ENCODE measurements around the gene SGCE. TPM values are rescaled to one million over a fixed set of nuclear protein-coding genes. Genes with fewer than 3 reads are reported as not detected.
A peak's percentile ranks its signal among the peaks of the same experiment; 100 is the strongest.

SGCE gene
- total and polyA plus RNA-seq, 4 donors = 9.3 to 70.6 (median 44.2) TPM

- Histone ChIP-seq H3K4me3 (ENCODE audit: low read depth in 1 of 3, low read length in 3 of 3) (no peak overlapping the region), H3K36me3 (ENCODE audit: control insufficient read depth in 4 of 4, insufficient read depth in 3 of 4, low read depth in 1 of 4, low read length in 3 of 4) (no peaks in the 10 kb centered on the region), H3K9ac (ENCODE audit: low read depth in 1 of 2, low read length in 2 of 2) (no peak overlapping the region), H3K27ac (ENCODE audit: low read depth in 1 of 2, low read length in 2 of 2) (no peak overlapping the region), H3K4me1 (ENCODE audit: control insufficient read depth in 4 of 4, insufficient read depth in 4 of 4, low read length in 3 of 4) (peaks cover 0 to 6% (median 3%) of the 10 kb centered on the region in 4 donors), H3K27me3 (ENCODE audit: control insufficient read depth in 4 of 4, insufficient read depth in 4 of 4, low read length in 3 of 4) (peaks cover 0 to 9% (median 0%) of the 10 kb centered on the region in 4 donors), H3K9me3 (ENCODE audit: control insufficient read depth in 4 of 4, low read length in 3 of 4) (no peaks in the 10 kb centered on the region)
- DNase-seq (ENCODE audit: low spot score) = no peak
- TF ChIP-seq MAX (IDR thresholded peaks at IDR 0.05) (no peak), HNF4A (conservative IDR thresholded peaks at IDR 0.05) (peak in 1 of 2 donors; percentile 8)
- WGBS = 40% methylated on average over 4 of the region's 4 CpGs
Measured at GRCh38 chr7:94633014-94633341, 23.0 kb downstream of the SGCE start.

GRCh38 chr7:94632338-94633013, 23.5 kb downstream of the SGCE start:
- 37% methylated on average over 5 of the region's 5 CpGs for WGBS
- no peak for DNase-seq (ENCODE audit: low spot score)
- Histone ChIP-seq H3K4me1 (ENCODE audit: control insufficient read depth in 4 of 4, insufficient read depth in 4 of 4, low read length in 3 of 4) (peaks cover 0 to 6% (median 3%) of the 10 kb centered on the region in 4 donors), H3K27ac (ENCODE audit: low read depth in 1 of 2, low read length in 2 of 2) (no peak overlapping the region), H3K36me3 (ENCODE audit: control insufficient read depth in 4 of 4, insufficient read depth in 3 of 4, low read depth in 1 of 4, low read length in 3 of 4) (no peaks in the 10 kb centered on the region), H3K27me3 (ENCODE audit: control insufficient read depth in 4 of 4, insufficient read depth in 4 of 4, low read length in 3 of 4) (peaks cover 0 to 9% (median 0%) of the 10 kb centered on the region in 4 donors), H3K9ac (ENCODE audit: low read depth in 1 of 2, low read length in 2 of 2) (no peak overlapping the region), H3K4me3 (ENCODE audit: low read depth in 1 of 3, low read length in 3 of 3) (no peak overlapping the region), H3K9me3 (ENCODE audit: control insufficient read depth in 4 of 4, low read length in 3 of 4) (no peaks in the 10 kb centered on the region)
- TF ChIP-seq MAX (IDR thresholded peaks at IDR 0.05) (no peak), TAF1 (conservative IDR thresholded peaks at IDR 0.05) (no peak), GABPA (IDR thresholded peaks at IDR 0.05 in 1 of 2, conservative IDR thresholded peaks at IDR 0.05 in 1 of 2) (no peak)

- Histone ChIP-seq H3K9ac (ENCODE audit: low read depth in 1 of 2, low read length in 2 of 2) (no peak overlapping the region), H3K4me1 (ENCODE audit: control insufficient read depth in 4 of 4, insufficient read depth in 4 of 4, low read length in 3 of 4) (peaks cover 0 to 6% (median 3%) of the 10 kb centered on the region in 4 donors), H3K4me3 (ENCODE audit: low read depth in 1 of 3, low read length in 3 of 3) (no peak overlapping the region), H3K27me3 (ENCODE audit: control insufficient read depth in 4 of 4, insufficient read depth in 4 of 4, low read length in 3 of 4) (peaks cover 0 to 13% (median 0%) of the 10 kb centered on the region in 4 donors), H3K36me3 (ENCODE audit: control insufficient read depth in 4 of 4, insufficient read depth in 3 of 4, low read depth in 1 of 4, low read length in 3 of 4) (no peaks in the 10 kb centered on the region), H3K27ac (ENCODE audit: low read depth in 1 of 2, low read length in 2 of 2) (no peak overlapping the region), H3K9me3 (ENCODE audit: control insufficient read depth in 4 of 4, low read length in 3 of 4) (no peaks in the 10 kb centered on the region)
- no peak for DNase-seq (ENCODE audit: low spot score)
- TF ChIP-seq ATF3 (IDR thresholded peaks at IDR 0.05) = no peak
- no peak for TF ChIP-seq FOXA2 (IDR thresholded peaks at IDR 0.05)
- TF ChIP-seq YY1 (IDR thresholded peaks at IDR 0.05) = no peak
- TF ChIP-seq CTCF (IDR thresholded peaks at IDR 0.05; ENCODE audit: low read depth, low read length, missing input control) = no peak
- TF ChIP-seq TAF1 (conservative IDR thresholded peaks at IDR 0.05) = no peak
- TF ChIP-seq FOXA1 (IDR thresholded peaks at IDR 0.05) = no peak
- TF ChIP-seq RXRA (IDR thresholded peaks at IDR 0.05) = no peak
- TF ChIP-seq SP1 (IDR thresholded peaks at IDR 0.05) = no peak
- TF ChIP-seq HNF4G (IDR thresholded peaks at IDR 0.05) = no peak
- TF ChIP-seq RAD21 (IDR thresholded peaks at IDR 0.05) = no peak
- TF ChIP-seq JUND (IDR thresholded peaks at IDR 0.05) = no peak
- no peak for TF ChIP-seq HNF4A (conservative IDR thresholded peaks at IDR 0.05)
- TF ChIP-seq EGR1 (IDR thresholded peaks at IDR 0.05; ENCODE audit: low read depth in 2 of 2) = no peak
- 76% methylated on average over 4 of the region's 4 CpGs for WGBS
Measured at GRCh38 chr7:94630855-94631254, 25.1 kb downstream of the SGCE start.
